Ovary (tissue), 9 donors: ENCODE results near the gene DVL1. TPM values are rescaled to one million over a fixed set of nuclear protein-coding genes. Genes with fewer than 3 reads are reported as not detected.
A peak's percentile ranks its signal among the peaks of the same experiment; 100 is the strongest.

Experiments
- DNase-seq, 5 donors: peaks; one replicate each; pipeline ENCODE4 v3.0.0-alpha.2; 2019 to 2020
- H3K27ac ChIP-seq, 2 donors: fragments of 200-600 bp; one replicate each; pipeline versions ENCODE4 v1.5.1 to v1.8.0; 2019 to 2022
- H3K27me3 ChIP-seq: fragments of 200-600 bp; one replicate; pipeline ENCODE4 v1.8.0; 2022
- H3K36me3 ChIP-seq: fragments of 200-600 bp; sonication (generic); one replicate; pipeline ENCODE4 v1.5.1; 2019
- H3K4me1 ChIP-seq: one replicate; pipeline ENCODE4 v1.8.1; 2013; ENCODE audit warnings: mild to moderate bottlenecking, moderate library complexity; ENCODE audit not compliant: insufficient read depth
- H3K4me3 ChIP-seq: fragments of 200-600 bp; sonication (generic); one replicate; pipeline ENCODE4 v1.5.1; 2017
- H3K9me3 ChIP-seq, 2 donors: fragments of 200-600 bp in 1 of 2; sonication (generic) in 1 of 2; one replicate each; pipeline versions ENCODE4 v1.5.1 to v1.8.1; 2013 to 2019; ENCODE audit warnings: mild to moderate bottlenecking in 1 of 2, moderate library complexity in 1 of 2
- EP300 ChIP-seq: sonication (generic); formaldehyde crosslinking; IDR thresholded peaks from one replicate; pipeline ENCODE4 v1.6.1; 2017; ENCODE audit warnings: antibody characterized with exemption
- POLR2A ChIP-seq: fragments of 450-650 bp; IDR thresholded peaks from one replicate; pipeline ENCODE4 v1.6.1; 2017; ENCODE audit warnings: antibody characterized with exemption, mild to moderate bottlenecking, moderate library complexity
- WGBS, 3 donors: extraction: QIAGEN DNeasy Blood & Tissue Kit in 1 of 3; methylation state at CpG; one replicate each; pipeline versions ENCODE4 v1.1.5 to v1.1.7; 2013 to 2017; 5-methylcytosine and 5-hydroxymethylcytosine counted together
- intact Hi-C, 4 donors: fragments of 100-400 bp; cut with DNase I; formaldehyde crosslinking; loops; one replicate each; pipeline versions ENCODE4 v1.11.0 to v1.15.1; 2022 to 2023
- polyA plus RNA-seq, 2 donors: library from polyadenylated mRNA; stranded (reverse); fragments of 200-250 nt in 1 of 2; fragments of 350-450 nt in 1 of 2; fragmentation: Illumina TruSeq in 1 of 2; extraction: RNeasy Lipid Tissue Mini Kit (QIAGEN cat#74804) in 1 of 2; gene quantifications; one replicate each; pipeline ENCODE4 v1.2.3, GENCODE V29; 2013 to 2014
- total RNA-seq, 7 donors: library from RNA; depleted of rRNA in 2 of 7; stranded (reverse); fragments of >200 nt in 2 of 7; fragmentation: NEBNext Ultra II Directional in 3 of 7; extraction: Animal tissue kit (Norgen Biotek cat#: 25700) in 3 of 7; gene quantifications; one replicate each; pipeline versions ENCODE4 v1.1.0 to v1.2.4, GENCODE V29; 2016 to 2023
- TF ChIP-seq, protein P1 (sequence below), 3 donors: fragments of 450-650 bp in 2 of 3; fragments of 200-600 bp in 1 of 3; IDR thresholded peaks; one replicate each; pipeline versions ENCODE4 v1.5.1 to v1.8.0; 2016 to 2022; ENCODE audit warnings: antibody characterized with exemption in 3 of 3, mild to moderate bottlenecking in 1 of 3
- donor health status: DM: no; HTN: no; CAD: no; lungs with moderate emphysema.
- donor health status: DM: no; HTN: no; CAD: no.
- donor health status: Bipolar disorder and iron deficiency.
- donor health status: DM: yes; HTN: yes; CAD: no.
- donor health status: DM: no; HTN: no; CAD: no.
- donor health status: DM: yes; HTN: yes; CAD: no.

DVL1 gene
- total and polyA plus RNA-seq, 9 donors, result 2.1 to 85.2 (median 62.5) TPM

DNA sequence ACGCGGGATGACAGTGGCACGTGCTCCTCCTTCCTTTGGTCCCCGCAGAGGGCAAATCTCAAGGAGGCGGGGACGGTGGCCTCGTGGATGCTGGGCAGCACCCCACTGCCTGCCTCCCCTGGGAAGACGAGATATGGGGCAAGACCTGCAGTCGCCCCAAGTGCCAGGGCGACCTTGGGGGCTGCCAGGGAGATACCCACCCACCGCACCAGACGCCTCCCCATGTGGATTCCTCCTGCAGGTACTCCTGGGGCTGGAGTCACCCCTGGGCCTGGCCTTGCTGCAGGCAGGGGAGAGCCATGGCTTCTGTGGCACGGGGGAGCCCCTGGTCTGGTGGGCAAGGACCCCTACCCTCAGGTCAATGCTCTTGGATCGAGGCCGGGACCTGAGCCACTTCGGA is 31.6 kb upstream of the DVL1 start:
- intact Hi-C loops, result no loop called here
- WGBS, 3 donors, result 83 to 94% (median 87%) methylated on average over 16 of the region's 16 CpGs
- Histone ChIP-seq H3K9me3 (no peaks in the 10 kb centered on the region), H3K36me3 (no peaks in the 10 kb centered on the region), H3K27ac (no peak overlapping the region), H3K4me3 (no peak overlapping the region), H3K4me1 (peaks cover 1% of the 10 kb centered on the region), H3K27me3 (no peaks in the 10 kb centered on the region)
- DNase-seq, result no peak
- TF ChIP-seq POLR2A, result no peak
- TF ChIP-seq, protein P1, sequence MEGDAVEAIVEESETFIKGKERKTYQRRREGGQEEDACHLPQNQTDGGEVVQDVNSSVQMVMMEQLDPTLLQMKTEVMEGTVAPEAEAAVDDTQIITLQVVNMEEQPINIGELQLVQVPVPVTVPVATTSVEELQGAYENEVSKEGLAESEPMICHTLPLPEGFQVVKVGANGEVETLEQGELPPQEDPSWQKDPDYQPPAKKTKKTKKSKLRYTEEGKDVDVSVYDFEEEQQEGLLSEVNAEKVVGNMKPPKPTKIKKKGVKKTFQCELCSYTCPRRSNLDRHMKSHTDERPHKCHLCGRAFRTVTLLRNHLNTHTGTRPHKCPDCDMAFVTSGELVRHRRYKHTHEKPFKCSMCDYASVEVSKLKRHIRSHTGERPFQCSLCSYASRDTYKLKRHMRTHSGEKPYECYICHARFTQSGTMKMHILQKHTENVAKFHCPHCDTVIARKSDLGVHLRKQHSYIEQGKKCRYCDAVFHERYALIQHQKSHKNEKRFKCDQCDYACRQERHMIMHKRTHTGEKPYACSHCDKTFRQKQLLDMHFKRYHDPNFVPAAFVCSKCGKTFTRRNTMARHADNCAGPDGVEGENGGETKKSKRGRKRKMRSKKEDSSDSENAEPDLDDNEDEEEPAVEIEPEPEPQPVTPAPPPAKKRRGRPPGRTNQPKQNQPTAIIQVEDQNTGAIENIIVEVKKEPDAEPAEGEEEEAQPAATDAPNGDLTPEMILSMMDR (IDR thresholded peaks at IDR 0.05), result no peak
- TF ChIP-seq EP300, result no peak

DNA sequence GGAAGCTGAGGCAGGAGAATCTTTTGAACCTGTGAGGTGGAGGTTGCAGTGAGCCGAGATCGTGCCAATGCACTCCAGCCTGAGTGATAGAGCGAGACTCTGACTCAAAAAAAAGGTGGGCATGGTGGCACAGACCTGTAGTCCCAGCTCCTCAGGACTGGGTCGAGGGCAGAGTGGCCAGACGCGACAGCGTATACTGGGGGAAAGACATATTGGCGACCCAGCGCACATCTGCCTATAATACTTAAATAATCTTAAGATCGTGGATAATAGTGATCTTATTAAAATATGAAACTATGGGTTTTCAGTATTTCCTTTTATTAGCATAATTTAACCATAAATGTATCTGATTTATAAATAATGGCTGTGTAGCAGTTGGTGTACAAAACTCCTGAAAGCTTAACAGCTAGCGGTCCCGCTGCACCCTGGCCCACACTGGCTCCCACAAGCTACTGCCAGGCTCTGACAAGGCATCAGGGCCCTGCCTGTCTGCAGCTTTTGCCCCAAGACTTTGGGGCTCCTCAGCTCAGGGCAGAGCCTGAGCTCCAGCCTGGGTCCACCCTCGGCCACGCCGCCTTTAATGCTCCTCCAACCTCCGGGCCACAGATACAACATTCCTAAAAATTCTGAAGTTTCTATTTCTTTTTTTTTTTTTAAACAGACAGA is 28.5 kb upstream of the DVL1 start:
- Histone ChIP-seq H3K36me3 (no peaks in the 10 kb centered on the region), H3K9me3 (no peaks in the 10 kb centered on the region), H3K27me3 (no peaks in the 10 kb centered on the region), H3K27ac (no peak overlapping the region), H3K4me1 (peaks cover 7% of the 10 kb centered on the region), H3K4me3 (no peak overlapping the region)
- no peak for TF ChIP-seq EP300
- DNase-seq, result no peak
- 89 to 90% (median 90%) methylated on average over 16 of the region's 16 CpGs for WGBS, 3 donors
- intact Hi-C loops, result loop anchor here in 2 of 4 donors (10.0 kb wide), 2 partner anchors 127 to 263 kb away; partner anchors contain the start of gene C1orf159 (in 1 of the 2)

DNA sequence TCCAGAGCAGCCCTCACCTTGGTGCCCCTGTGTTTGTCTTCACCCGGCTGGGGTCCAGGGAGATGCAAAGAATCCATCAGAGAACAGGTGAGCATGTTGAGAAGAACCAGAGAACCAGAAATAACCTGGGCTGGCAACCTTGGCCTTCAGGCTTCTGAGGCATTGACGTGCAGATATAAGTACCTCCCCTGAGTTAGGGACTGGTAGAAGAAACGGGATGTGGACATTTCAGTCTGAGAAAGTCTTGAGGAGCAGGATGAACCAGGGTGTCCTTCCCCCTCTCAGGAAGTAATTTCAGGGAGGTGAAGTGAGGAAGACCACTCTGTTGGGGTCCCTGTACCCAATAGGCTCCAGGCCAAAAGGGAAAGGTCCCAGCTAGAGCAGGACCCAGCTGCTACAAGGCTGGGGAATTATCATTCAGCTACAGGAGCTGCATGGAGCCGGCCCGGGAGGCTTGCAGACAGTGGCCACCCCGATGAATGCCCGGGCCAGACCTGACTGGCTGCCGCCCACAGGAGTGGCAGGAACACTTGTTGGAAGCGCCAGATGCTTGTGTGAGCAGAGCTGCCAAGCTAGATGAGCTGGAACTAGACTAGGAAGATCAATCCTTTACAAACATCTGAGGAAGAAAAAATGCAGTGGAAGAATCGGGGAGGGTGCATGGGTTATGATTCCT is 27.5 kb upstream of the DVL1 start:
- TF ChIP-seq, protein P1 (IDR thresholded peaks at IDR 0.05), result no peak
- TF ChIP-seq POLR2A, result no peak
- no peak for TF ChIP-seq EP300
- Histone ChIP-seq H3K9me3 (no peaks in the 10 kb centered on the region), H3K36me3 (no peaks in the 10 kb centered on the region), H3K27ac (no peak overlapping the region), H3K27me3 (no peaks in the 10 kb centered on the region), H3K4me1 (peaks cover 7% of the 10 kb centered on the region), H3K4me3 (no peak overlapping the region)
- 85 to 87% (median 86%) methylated on average over 10 of the region's 10 CpGs for WGBS, 3 donors
- intact Hi-C loops, result loop anchor here in 2 of 4 donors (10.0 kb wide), 2 partner anchors 128 to 262 kb away; partner anchors contain the start of gene C1orf159 (in 1 of the 2)
- no peak for DNase-seq

DNA sequence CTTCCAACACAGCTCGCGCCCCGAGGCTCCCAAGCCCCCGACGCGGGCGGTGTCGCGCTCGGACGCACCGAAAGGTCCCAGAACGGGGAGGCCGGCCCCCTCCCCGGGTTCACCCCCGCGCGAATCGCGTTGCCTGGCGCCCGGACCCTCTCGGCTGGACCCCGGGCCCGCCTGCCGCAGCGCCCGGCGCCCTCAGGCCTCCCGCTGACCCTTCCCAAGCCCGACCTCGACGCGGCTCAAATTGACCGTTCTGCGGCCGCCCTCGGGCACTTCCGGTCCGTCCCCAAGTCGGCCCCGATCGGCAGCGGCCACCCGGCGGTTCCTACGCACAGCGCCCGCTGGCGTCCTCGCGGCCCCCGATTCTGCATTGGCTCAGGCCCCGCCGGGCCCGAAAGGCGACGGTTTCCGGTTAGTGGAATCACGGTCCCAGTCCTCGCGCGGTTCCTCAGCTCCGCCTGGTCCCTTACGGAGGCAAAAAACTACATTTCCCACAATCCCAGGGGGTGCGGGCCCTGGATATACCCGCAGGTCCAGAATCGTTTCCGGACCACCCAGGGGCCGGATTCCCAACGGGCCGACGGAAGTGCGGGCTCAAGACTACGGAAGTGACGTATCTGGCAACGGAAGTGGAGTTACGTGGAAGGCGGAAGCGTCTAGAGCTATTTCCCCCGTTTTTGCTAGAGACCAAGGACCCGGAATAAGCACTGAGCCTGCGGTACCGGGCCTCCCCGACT is 25.9 kb upstream of the DVL1 start, which contains the start of gene AURKAIP1:
Gene AURKAIP1, minus strand, starts transcription at position 279 of the 734 bp plus-strand sequence. CDS start 451 bp downstream, outside the sequence.
- Histone ChIP-seq H3K36me3 (no peaks in the 10 kb centered on the region), H3K27ac (peak within 1 kb of the TSS; percentile 87 to 88), H3K4me1 (peaks cover 7% of the 10 kb centered on the region), H3K27me3 (no peaks in the 10 kb centered on the region), H3K4me3 (peak within 1 kb of the TSS; percentile 100), H3K9me3 (no peaks in the 10 kb centered on the region)
- TF ChIP-seq EP300, result peak; percentile 87
- TF ChIP-seq POLR2A, result peak; percentile 32
- TF ChIP-seq, protein P1 (IDR thresholded peaks at IDR 0.05), result peak in 2 of 3 donors; percentile 51 to 63
- 1% methylated on average over 65 to 85 of the region's 85 CpGs for WGBS, 3 donors
- intact Hi-C loops, result loop anchor here in 2 of 4 donors (10.0 kb wide), 2 partner anchors 130 to 260 kb away; partner anchors contain the start of gene C1orf159 (in 1 of the 2)
- peak; percentile 97 to 99 (median 98) for DNase-seq
